ENCODE measurements around the gene R3HDM4.
"Not testable (repeated sequence)": the region's sequence is repeated elsewhere in the genome, so short reads cannot be mapped to it uniquely, and the experiment has no call there.

Gene R3HDM4

DNA sequence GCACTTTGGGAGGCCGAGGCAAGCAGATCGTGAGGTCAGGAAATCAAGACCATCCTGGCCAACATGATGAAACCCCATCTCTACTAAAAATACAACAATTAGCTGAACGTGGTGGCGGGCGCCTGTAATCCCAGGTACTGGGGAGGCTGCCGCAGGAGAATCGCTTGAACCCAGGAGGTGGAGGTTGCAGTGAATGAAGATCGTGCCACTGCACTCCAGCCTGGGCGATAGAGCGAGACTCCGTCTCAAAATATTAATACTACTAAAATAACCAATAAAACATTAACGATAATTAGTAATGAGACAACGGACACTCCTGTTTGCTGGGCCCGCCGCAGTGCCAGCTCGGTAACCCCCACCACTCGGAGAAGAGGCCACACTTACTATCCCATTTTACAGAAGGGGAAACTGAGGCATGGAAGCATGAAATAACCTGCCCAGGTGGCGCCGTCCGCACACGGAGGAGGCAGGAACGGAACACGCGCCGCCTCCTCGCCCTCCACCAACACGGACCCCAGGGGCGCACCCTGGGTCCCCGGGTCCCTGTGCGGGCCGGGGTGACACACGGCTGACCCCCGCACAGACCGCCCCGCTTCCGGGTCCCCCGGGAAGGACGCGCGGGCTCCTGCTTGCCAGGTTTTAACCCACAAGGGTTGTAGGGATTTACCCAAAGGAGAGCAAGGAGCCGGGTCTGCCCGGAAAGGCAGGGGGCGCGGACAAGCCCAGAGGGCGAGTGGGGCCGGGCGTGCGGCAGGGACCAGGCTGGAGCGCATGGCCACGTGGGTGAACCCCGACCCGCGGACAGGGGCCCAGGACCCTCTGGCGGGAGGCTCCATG, 1.6 kb downstream of the R3HDM4 start:
- no peak for DNase-seq

DNA sequence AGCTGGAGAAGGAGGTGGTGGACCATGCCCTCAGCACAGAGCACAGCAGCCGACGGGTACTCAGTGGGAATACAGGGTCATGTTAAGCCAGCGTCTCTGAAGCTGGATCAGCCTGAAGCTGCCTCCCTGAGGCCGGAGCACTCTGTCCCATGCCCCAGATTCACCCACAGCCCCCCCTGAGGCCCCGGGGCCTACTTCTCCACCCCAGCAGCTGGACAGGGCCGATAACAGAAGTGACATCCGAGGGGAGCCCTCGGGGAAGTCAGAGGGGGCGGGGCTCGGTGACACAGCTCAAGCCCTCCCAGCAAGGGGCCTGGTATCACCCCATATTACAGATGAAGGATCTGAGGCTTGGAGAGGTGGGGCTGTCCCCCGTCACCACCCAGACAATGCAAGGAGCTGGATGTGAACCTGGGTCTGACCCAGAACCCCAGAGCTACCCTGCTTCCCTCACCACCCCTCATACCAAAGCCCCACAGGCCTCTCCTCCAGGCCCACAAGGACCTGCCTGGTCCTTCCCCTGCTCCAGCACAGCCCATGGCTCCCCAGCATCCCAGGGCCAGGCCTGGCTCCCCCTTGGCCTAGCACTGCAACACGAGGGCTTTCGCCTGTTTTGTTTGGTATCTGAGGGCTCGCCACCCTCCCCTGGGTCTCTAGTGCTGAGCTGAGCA, 5.7 kb downstream of the R3HDM4 start:
- peak in 1 of 2 experiments; percentile 49 for DNase-seq

DNA sequence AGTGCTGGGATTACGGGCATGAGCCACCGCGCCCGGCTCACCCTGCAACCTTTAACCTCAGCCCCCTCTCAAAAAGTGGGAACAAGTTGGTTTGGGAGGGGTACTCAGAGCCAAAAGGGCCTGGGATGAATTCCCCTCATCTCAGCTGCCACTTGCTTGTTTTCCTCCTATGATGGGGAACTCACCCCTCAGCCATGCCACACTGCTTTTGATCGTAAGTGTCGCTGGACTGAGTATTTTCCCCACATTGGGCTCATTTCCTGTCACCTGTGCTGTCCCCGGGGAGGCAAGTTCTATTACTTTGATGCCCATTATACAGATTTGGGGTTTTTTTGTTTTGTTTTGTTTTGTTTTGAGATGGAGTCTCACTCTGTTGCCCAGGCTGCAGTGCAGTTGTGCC, 6.5 kb downstream of the R3HDM4 start:
- no peak for DNase-seq

DNA sequence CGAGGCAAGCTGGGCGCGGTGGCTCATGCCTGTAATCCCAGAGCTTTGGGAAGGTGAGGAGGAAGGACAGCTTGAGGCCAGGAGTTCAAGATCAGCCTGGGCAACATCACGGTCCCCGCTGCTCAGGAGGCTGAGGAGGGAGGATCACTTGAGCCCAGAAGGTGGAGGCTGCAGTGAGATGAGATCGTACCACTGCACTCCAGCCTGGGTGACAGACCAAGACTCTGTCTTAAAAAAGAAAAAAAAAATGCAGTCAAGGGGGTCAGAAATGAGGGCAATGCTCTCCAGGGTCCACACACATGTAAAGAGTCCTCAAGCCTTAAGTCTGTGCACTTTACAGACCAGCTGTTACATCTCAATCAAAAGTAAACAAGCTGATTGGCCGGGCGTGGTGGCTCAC, 8.5 kb downstream of the R3HDM4 start:
- DNase-seq: no peak

DNA sequence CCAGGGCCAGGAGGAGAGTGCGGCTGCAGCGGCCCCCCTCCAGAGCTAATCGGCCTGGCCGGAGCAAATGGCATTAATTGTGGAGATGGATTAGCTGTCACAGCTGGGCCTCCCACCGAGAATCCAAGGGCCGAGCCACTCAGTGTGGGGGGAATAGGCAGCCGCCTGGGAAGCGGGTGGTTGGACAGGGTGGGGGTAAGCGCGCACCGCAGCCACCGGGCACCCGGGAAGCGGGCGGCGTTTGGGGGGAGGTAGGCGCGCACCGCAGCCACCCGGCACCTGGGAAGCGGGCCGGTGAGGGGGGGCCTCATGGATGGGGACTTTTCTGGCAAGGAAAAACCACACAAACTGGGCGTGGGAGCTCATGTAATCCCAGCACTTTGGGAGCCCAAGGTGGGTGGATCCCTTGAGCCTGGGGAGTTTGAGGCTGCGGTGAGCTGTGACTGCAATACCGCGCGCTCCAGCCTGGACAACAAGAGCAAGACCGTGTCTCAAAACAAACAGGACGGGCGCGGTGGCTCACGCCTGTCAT, 9.7 kb downstream of the R3HDM4 start:
- DNase-seq: no peak

DNA sequence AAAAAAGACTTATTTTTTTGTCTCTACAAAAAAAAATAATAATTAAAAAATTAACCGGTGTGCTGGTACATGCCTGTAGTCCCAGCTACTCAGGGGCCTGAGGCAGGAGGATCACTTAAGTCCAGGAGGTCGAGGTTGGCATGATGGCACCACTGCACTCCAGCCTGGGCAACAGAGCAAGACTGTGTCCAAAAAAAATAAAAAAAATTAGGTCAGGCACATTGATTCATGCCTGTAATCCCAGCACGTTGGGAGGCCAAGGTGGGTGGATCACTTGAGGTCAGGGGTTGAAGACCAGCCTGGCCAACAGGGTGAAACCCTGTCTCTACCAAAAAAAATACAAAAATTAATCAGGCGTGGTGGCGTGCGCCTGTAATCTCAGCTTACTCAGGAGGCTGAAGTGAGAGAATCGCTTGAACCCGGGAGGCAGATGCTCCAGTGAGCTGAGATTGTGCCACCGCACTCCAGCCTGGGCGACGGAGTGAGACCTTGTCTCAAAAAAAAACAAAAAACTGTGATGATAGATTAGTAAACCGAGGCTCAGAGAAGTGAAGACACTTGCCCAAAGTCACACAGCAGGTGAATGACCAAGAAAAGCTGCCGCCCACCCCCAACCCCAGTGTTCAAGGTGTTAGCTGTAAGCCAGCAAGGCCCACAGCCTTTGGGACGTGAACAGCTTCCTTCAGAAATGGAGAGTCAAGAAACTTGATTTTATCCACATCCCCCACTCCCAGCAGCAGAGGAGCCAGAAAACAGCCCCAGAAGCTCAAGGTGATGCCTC, 10.4 kb downstream of the R3HDM4 start:
- no peak for DNase-seq

DNA sequence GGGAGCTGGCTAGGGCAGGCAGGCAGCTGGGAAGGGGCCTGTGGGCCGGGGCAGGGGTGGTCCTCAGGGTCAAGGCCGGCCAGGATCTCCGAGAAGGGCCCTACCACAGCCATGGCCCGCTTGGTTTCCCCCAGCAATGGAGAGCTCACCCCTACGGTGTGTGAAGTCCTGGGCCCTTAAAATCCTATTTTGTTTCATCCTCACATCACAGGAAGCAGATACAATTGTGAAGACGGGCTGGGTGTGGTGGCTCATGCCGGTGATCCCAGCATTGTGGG, 11.0 kb downstream of the R3HDM4 start:
- DNase-seq: no peak

DNA sequence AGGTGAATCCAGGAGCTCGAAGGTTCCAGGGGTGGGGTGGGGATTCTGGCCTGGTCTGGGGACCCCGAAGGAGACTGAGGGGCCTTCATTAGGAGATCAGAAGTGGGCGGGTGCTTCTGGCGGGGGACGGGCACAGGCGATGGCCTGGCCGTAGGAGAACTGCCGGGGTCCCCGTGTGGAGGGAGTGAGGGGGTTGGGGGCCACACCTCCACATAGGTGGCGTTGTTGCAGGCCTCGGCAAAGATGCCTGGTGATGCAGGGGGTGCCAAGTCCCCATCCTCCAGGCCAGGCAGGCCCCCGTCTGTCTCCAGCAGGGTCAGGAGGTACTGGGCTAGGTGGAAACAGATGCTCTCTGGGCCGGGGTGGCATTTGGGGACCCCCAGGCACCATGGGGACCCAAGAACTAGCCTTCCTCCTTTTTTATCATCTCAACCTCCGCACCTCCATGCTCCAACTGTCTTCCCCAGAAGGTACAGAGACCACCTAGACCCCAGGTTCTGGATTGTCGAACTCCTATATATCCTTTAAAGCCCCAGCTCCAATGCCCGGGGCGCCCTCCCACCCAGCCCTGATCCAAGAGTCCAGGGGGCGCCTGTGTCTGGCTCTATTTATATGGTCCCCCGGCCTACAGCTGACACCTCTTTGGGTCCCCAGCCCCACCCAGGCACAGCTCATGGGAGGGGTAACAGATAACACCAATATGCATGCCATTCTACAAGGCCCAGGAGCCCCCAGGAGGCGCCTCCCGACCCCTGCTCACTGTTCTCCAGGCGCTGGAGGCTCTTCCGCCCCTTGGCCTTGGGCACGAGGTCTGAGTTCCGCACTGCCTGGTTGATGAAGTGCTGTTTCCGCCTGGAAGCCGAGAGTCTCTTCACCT, 11.6 kb downstream of the R3HDM4 start:
- no peak for DNase-seq

DNA sequence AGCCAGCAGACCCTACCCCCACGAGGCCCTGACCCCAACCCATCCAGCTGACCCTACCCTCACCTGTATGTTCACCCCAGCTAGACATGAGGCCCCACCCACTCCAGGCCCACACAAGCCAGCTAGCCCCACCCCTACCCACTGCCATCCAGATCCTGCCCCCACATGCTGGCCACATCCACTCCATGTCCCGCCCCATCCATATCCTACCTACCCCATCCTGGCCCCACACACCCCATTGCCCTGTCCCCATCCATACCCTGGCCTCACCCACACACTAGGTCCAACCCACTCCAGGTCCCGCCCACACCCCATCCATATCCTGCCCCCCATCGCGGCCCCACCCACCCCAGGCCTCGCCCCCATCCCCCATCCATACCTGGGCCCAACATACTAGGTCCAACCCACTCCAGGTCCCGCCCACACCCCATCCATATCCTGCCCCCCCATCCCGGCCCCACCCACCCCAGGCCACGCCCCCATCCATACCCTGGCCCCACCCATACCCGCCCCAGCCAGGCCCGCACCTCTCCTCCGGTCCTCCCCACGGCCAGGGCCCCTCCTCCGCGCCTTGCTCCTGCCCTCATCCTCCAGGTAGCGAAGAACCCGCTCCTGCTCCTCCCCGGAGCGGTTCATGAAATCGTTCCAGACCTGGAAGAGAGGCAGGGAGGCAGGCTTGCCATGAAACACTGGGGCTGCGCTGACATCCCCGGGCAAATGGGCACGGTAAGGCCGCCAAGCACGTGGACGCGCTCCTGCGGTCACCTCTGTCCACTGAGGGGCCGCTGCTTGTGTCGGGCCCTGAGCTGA, 12.5 kb downstream of the R3HDM4 start:
- DNase-seq: peak in 1 of 2 experiments; percentile 50

DNA sequence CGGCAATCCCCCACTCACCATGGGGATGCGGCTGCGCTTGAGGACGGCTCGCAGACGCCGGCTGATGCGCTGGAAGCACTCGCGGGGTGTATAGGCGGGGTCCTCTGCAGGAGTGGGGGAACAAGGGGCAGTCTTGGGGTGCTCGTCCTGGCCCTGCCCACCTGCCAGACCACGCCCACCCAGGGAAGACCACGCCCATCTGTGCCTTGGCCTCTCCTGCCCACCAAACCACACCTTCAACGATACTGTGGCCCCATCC, 13.0 kb downstream of the R3HDM4 start:
- DNase-seq: no peak

DNA sequence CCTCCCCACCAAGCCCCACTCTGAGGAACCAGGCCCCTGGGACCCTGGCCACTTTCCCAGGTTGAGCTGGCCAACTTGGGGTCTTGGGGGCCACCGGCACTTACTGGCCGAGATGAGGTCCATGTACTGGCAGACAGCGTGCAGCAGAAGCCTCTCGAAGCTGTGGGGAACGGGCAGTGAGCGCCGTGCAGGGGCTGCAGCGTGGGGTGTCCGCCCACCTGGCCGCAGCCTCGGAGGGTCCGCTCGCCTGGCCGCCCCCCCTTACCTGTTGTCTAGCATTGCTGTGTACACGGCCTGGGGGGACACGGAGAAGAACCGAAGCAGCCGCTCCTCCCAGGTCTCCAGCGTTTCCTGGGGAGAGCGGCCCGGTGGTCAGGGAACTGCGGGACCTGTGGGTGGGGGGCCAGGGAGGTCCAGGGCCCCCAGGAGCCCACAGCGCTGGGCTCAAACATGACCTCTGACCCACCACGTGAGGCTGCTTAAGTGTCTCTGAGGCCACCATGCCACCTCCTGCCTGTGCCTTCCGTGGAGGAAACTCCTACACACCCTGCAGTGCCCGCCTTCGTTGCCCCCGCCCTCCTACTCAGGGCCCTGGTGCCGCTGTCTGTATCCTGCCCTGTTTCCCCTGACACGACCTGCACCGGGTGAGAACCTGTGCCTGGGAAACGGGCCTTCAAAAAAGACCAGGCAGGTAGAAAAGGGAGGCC, 13.5 kb downstream of the R3HDM4 start:
- DNase-seq: no peak

DNA sequence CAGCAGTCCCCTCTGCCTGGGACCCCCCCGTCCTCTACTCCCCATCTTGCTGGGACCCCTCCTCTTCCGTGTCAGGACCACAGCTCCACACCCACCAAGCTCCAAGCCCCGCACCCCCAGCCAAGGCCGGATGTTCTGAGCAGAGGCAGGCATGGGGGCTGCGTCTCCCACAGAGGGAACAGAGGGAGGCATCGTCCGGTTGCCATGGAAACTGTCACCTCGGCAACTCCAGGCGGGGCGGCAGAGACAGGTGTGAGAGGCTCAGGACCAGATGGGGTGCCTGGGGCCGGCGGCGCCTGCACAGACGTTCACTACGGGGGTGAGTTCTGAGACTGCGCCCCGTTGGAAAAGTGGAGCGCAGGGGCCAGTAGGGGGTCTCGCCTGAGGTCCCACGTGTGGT, 14.4 kb downstream of the R3HDM4 start:
- peak in 1 of 2 experiments; percentile 49 for DNase-seq

DNA sequence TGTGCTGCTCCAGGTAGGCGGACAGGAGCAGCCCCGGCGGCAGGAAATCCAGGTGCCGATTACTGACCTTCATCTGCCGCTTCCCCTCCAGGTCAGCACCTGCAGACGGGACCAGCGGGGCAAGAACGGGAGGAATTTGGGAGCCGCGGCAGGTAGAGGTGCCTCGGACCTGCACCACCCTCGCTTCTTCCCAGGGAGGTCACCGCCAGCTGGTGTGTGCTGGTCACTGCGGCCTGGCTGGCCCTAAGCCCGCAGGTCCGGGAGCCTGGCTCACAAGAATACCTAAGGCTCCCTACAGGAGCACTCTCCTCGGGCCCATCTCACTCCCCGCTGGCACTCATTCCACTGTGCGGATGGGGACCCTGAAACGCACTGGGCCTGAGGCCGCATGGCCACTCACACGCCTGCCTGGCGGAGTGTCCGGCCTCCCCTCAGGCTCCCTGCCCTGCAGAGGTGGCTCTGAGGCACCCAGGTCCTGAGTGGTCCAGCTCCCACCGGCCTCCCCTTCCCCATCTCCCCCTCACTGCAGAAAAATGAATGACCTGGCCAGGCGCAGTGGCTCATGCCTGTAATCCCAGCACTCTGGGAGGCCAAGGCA, 15.5 kb downstream of the R3HDM4 start:
- no peak for DNase-seq

DNA sequence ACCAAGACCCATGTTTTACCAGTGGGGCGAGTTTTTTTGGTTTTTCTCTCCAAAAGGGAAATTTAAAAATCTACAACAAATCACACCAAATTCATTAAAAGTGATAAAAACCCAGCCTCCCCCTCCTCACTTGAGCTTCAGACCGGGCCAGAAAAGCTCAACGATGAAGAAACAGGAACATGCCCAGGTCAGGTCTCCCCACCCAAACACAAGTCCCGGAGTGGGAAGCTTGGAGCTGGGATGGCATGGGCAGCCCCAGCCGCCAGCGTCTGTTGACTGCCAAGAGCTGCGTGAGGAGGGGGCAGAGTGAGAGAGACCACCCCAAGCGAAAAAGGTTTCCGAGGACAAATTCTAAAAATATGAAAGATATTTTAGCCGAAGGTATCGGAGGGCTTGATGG, 16.0 kb downstream of the R3HDM4 start:
- no peak for DNase-seq

DNA sequence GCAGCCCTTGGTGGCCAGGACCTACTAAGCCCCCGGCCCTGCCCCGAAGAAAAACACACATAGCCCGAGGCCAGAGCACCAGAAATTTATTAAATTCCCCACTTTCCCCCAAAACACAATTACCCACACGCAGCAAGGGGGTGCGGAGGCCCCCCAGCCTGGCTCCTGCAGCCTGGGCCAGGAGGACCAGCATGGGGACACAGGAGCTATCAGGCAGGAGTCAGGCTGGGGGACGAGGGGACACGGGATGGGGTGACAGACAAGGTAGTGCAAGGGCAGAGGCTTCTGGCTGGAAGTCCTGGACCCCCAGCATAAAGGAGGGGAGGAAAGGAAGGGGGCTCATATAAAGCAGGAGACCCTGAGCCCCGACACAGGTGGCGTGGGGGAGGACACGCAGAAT, 16.6 kb downstream of the R3HDM4 start:
- DNase-seq: no peak

DNA sequence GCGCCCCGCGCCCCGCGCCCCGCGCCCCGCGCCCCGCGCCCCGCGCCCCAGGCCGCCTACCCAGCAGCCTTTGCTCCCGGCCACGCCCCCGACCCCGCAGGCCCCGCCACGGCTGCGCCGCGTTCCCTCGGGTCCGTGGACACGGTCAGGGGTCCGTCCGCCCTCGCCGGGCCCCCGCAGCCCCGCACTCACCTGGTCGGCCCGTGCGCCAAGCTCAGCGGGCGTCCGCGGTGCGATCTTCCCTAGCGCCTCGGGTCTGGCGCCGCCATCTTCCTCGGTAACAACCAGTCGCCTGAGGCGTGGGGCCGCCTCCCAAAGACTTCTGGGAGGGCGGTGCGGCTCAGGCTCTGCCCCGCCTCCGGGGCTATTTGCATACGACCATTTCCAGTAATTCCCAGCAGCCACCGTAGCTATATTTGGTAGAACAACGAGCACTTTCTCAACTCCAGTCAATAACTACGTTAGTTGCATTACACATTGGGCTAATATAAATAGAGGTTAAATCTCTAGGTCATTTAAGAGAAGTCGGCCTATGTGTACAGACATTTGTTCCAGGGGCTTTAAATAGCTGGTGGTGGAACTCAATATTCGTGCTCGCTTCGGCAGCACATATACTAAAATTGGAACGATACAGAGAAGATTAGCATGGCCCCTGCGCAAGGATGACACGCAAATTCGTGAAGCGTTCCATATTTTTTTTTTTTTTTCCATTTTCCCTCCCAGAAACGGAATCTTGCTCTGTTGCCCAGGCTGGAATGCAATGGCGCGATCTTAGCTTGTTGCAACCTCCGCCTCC, 19.9 kb downstream of the R3HDM4 start, which contains the start of the genes MED16 and RNU6-9:
MED16 (minus strand) TSS at position 294 of the 796 bp plus-strand sequence. CDS start 2,056 bp downstream, outside the sequence.
RNU6-9 (plus strand) TSS at position 591 of the 796 bp plus-strand sequence.
- DNase-seq: peak; percentile 92

DNA sequence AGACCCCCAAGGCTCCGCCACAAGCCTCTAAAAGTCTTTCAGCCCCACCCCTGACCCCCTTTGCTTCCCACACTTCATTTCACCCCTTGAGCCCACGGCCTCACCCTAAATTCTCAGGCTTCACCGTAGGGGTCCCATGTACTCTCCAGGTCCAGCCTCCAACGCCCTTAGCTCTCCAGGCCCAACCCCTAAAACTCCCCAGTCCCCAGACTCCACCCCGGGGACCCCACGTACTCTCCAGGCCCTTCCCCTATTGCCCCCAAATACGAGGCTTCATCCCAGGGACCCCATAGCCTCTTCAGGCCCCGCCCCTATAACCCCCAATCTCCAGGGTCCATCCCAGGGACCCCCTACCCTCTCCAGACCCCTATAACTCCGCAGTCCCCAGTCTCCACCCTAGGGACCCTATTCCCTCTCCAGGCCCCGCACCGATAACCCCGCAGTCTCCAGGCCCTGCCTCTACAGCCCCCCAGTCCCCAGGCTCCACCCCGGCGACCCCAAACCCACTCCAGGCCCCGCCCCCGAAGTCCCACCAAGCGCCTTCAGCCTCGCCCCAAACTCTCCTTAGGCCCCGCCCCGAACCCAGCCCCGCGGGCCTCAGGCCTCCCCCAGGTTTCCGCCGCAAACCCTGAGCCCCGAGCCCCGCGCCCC, 20.7 kb downstream of the R3HDM4 start:
- DNase-seq: no peak

DNA sequence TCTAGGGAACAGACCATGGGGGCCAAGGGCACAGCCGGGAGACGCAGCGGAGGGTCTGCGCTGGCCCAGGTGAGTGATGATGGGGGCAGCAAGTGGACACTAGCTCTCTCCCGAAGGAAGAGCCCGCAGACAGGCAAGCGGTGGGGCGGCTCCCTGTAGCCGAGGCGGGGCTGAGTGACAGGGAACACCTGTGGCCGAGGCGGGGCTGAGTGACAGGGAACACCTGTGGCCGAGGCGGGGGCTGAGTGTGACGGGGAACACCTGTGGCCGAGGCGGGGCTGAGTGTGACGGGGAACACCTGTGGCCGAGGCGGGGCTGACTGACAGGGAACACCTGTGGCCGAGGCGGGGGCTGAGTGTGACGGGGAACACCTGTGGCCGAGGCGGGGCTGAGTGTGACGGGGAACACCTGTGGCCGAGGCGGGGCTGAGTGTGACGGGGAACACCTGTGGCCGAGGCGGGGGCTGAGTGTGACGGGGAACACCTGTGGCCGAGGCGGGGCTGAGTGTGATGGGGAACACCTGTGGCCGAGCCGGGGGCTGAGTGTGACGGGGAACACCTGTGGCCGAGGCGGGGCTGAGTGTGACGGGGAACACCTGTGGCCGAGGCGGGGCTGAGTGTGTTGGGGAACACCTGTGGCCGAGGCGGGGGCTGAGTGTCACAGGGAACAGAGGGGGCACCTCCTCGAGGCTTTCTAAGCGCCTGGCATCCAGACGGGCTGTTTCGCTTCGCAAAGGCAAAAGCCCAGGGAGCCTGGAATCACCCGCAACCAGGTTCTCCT, 21.4 kb downstream of the R3HDM4 start:
- DNase-seq: not testable (repeated sequence)

Measured in activated T-cell treated with anti-CD3 and anti-CD28 coated beads, Interleukin-2, amount 50 U/mL, for 48 hours (primary cell).